Neural progenitor cell (in vitro differentiated cells): Measurements from ENCODE around the gene USP46. TPM values are rescaled to one million over a fixed set of nuclear protein-coding genes. Genes with fewer than 3 reads are reported as not detected.

Source experiments
- DNase-seq: peaks from one replicate; pipeline ENCODE4 v3.0.0-alpha.2; 2016; ENCODE audit warnings: low spot score
- H2AFZ ChIP-seq: fragments of 200-600 bp; sonication (generic); replicated peaks from 2 replicates; pipeline ENCODE4 v1.6.1; 2016; ENCODE audit warnings: antibody characterized with exemption
- H3F3A ChIP-seq: fragments of 200-600 bp; sonication (generic); 2 replicates; pipeline ENCODE4 v1.6.1; 2016; ENCODE audit warnings: antibody characterized with exemption, low read depth
- H3K27ac ChIP-seq: fragments of 200-600 bp; sonication (generic); 2 replicates; pipeline ENCODE4 v1.5.1; 2016; ENCODE audit warnings: mild to moderate bottlenecking
- H3K27me3 ChIP-seq: fragments of 200-600 bp; sonication (generic); 2 replicates; pipeline ENCODE4 v1.6.1; 2016; ENCODE audit warnings: mild to moderate bottlenecking, moderate library complexity
- H3K36me3 ChIP-seq: fragments of 200-600 bp; sonication (generic); 2 replicates; pipeline ENCODE4 v1.5.1; 2016
- H3K4me1 ChIP-seq: fragments of 200-600 bp; sonication (generic); 2 replicates; pipeline ENCODE4 v1.6.1; 2016; ENCODE audit warnings: mixed run types
- H3K4me2 ChIP-seq: fragments of 200-600 bp; sonication (generic); 2 replicates; pipeline ENCODE4 v1.6.1; 2016
- H3K4me3 ChIP-seq: fragments of 200-600 bp; sonication (generic); 2 replicates; pipeline ENCODE4 v1.5.1; 2016
- H3K79me2 ChIP-seq: fragments of 200-600 bp; sonication (generic); 2 replicates; pipeline ENCODE4 v1.6.1; 2016; ENCODE audit warnings: low read depth
- H3K9ac ChIP-seq: fragments of 200-600 bp; sonication (generic); 2 replicates; pipeline ENCODE4 v1.6.1; 2016
- H3K9me3 ChIP-seq: fragments of 200-600 bp; sonication (generic); 2 replicates; pipeline ENCODE4 v1.5.1; 2016; ENCODE audit warnings: low read depth
- H4K20me1 ChIP-seq: fragments of 200-600 bp; sonication (generic); 2 replicates; pipeline ENCODE4 v1.6.1; 2016; ENCODE audit warnings: low read depth
- H3K27ac Mint-ChIP-seq: 3 replicates; pipeline ENCODE4 v1.8.0; 2021; ENCODE audit warnings: mixed read lengths
- H3K27me3 Mint-ChIP-seq: 2 replicates; pipeline ENCODE4 v1.8.0; 2022; ENCODE audit warnings: low read depth, mild to moderate bottlenecking, inconsistent platforms, moderate library complexity, mixed read lengths; ENCODE audit not compliant: insufficient read depth
- H3K36me3 Mint-ChIP-seq: 3 replicates; pipeline ENCODE4 v1.8.0; 2021; ENCODE audit warnings: mixed read lengths
- H3K4me1 Mint-ChIP-seq: 3 replicates; pipeline ENCODE4 v1.8.0; 2021; ENCODE audit warnings: mixed read lengths
- H3K4me3 Mint-ChIP-seq: 3 replicates; pipeline ENCODE4 v1.8.0; 2021; ENCODE audit warnings: mild to moderate bottlenecking, moderate library complexity, mixed read lengths
- H3K9me3 Mint-ChIP-seq: 3 replicates; pipeline ENCODE4 v1.8.0; 2020; ENCODE audit warnings: mixed read lengths
- EZH2 ChIP-seq: fragments of 200-600 bp; sonication (generic); IDR thresholded peaks from 2 replicates; pipeline ENCODE4 v1.6.1; 2017; ENCODE audit warnings: antibody characterized with exemption, mild to moderate bottlenecking, moderate library complexity
- EZH2phosphoT487 ChIP-seq: fragments of 200-600 bp; sonication (generic); IDR thresholded peaks from 2 replicates; pipeline ENCODE4 v1.6.1; 2017; ENCODE audit warnings: antibody characterized with exemption
- total RNA-seq: library from RNA; depleted of rRNA; stranded (reverse); fragments of >200 nt; gene quantifications from 2 replicates; pipeline ENCODE4 v1.2.3, GENCODE V29; 2015; ENCODE audit warnings: low replicate concordance
- TF ChIP-seq, protein P1 (sequence below): fragments of 200-600 bp; sonication (generic); IDR thresholded peaks from 2 replicates; pipeline ENCODE4 v1.5.1; 2017; ENCODE audit warnings: antibody characterized with exemption, mild to moderate bottlenecking

The USP46 gene
- total RNA-seq, 1 donor from 2014 or later = 51.3 TPM

DNA sequence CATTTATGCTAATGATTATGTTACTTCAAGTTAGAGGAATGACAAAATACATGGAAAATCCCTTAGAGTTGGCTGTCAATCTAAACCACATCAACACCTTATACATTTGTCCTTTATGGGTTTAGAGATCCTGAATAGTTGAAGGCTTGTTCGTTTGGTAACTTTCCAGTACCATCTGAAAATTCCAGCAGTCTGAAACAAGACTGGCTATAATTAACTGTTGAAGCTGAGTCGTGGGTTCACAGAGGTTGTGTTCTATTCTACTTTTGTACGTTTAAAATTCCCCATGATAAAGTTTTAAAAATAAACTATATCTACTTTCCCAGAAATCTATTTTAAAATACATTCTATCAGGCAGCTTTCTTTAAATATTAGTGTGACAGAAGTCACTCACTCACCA lies 73.0 kb downstream of the USP46 start:
- H3K4me1 ChIP-seq = peaks cover 3% of the 10 kb centered on the region
- TF ChIP-seq EZH2phosphoT487 (no peak), EZH2 (no peak)
- TF ChIP-seq, protein P1, sequence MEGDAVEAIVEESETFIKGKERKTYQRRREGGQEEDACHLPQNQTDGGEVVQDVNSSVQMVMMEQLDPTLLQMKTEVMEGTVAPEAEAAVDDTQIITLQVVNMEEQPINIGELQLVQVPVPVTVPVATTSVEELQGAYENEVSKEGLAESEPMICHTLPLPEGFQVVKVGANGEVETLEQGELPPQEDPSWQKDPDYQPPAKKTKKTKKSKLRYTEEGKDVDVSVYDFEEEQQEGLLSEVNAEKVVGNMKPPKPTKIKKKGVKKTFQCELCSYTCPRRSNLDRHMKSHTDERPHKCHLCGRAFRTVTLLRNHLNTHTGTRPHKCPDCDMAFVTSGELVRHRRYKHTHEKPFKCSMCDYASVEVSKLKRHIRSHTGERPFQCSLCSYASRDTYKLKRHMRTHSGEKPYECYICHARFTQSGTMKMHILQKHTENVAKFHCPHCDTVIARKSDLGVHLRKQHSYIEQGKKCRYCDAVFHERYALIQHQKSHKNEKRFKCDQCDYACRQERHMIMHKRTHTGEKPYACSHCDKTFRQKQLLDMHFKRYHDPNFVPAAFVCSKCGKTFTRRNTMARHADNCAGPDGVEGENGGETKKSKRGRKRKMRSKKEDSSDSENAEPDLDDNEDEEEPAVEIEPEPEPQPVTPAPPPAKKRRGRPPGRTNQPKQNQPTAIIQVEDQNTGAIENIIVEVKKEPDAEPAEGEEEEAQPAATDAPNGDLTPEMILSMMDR = no peak
- Mint-ChIP-seq H3K27ac (no peak overlapping the region), H3K27me3 (no peaks in the 10 kb centered on the region), H3K9me3 (no peaks in the 10 kb centered on the region), H3K4me1 (no peaks in the 10 kb centered on the region), H3K36me3 (no peaks in the 10 kb centered on the region), H3K4me3 (no peak overlapping the region)
- H3K36me3 ChIP-seq = no peaks in the 10 kb centered on the region
- no peaks in the 10 kb centered on the region for H3K9me3 ChIP-seq
- no peaks in the 10 kb centered on the region for H3K27me3 ChIP-seq
- no peaks in the 10 kb centered on the region for H4K20me1 ChIP-seq
- H3K4me2 ChIP-seq = no peak overlapping the region
- H3K79me2 ChIP-seq = no peaks in the 10 kb centered on the region
- H3F3A ChIP-seq = no peaks in the 10 kb centered on the region
- no peak overlapping the region for H3K27ac ChIP-seq
- no peak overlapping the region for H3K4me3 ChIP-seq
- no peak overlapping the region for H2AFZ ChIP-seq
- no peak overlapping the region for H3K9ac ChIP-seq
- no peak for DNase-seq

DNA sequence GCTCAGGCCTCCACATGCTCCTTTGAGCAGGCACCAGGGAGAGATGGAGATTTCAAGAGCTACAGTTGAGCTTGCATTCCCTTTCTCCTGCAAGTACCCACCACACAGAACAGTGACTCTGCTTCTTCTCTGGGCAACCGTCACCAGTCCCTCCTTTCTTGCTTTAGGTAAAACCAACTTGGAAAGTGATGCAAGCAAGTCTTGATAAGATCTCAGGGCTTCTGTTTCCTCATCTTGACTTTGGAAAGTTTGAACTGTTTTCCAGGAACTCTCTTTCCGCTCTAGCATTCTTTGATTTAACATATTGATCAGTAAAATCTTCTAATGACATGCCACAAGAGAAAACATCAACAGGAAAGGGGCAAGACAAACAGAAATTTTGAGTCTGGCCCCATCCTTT lies 73.7 kb downstream of the USP46 start:
- no peaks in the 10 kb centered on the region for H3K9me3 Mint-ChIP-seq
- H3K36me3 Mint-ChIP-seq = no peaks in the 10 kb centered on the region
- Histone ChIP-seq H3K4me3 (no peak overlapping the region), H4K20me1 (no peaks in the 10 kb centered on the region), H3K9ac (no peak overlapping the region), H3K4me1 (peaks cover 2% of the 10 kb centered on the region), H3K27ac (no peak overlapping the region), H3K79me2 (no peaks in the 10 kb centered on the region), H3F3A (no peaks in the 10 kb centered on the region), H3K4me2 (no peak overlapping the region), H2AFZ (no peak overlapping the region), H3K9me3 (no peaks in the 10 kb centered on the region), H3K27me3 (no peaks in the 10 kb centered on the region), H3K36me3 (no peaks in the 10 kb centered on the region)
- DNase-seq = no peak
- H3K4me3 Mint-ChIP-seq = no peak overlapping the region
- TF ChIP-seq, protein P1 = no peak
- TF ChIP-seq EZH2phosphoT487 = no peak
- no peak for TF ChIP-seq EZH2
- H3K27ac Mint-ChIP-seq = no peak overlapping the region
- H3K4me1 Mint-ChIP-seq = no peaks in the 10 kb centered on the region
- H3K27me3 Mint-ChIP-seq = no peaks in the 10 kb centered on the region

DNA sequence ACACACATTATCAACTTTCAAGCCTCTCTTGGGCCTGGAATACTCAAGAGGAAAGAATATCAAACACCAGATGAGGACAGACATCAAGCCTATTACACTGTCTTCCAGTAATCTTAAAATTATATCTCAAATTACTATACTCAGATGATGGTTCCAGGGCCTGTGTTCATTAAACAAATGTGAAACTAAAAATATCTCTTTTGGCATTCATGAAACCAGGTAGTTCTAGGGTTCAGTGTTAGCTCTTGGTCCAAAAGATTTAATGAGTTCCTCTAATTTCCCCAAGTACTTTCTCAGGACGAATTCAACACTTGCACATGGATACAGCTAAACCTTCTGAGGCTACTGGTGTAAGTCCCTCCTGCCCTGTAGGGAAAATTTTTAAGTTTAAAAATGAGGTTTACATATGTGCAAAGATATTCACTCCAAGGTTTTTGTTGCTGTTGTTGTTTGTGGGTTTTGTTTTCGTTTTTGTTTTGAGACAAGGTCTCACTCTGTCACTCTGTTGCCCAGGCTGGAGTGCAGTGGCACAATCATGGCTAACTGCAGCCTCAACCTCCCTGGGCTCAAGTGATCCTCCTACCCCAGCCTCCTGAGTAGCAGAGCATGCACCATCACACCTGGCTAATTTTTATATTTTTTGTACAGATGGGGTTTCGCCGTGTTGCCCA lies 79.4 kb downstream of the USP46 start:
- no peaks in the 10 kb centered on the region for H3F3A ChIP-seq
- no peak overlapping the region for H3K4me3 ChIP-seq
- H3K9ac ChIP-seq = no peak overlapping the region
- no peak overlapping the region for H2AFZ ChIP-seq
- H4K20me1 ChIP-seq = no peaks in the 10 kb centered on the region
- H3K36me3 Mint-ChIP-seq = no peaks in the 10 kb centered on the region
- H3K79me2 ChIP-seq = no peaks in the 10 kb centered on the region
- no peaks in the 10 kb centered on the region for H3K9me3 Mint-ChIP-seq
- no peaks in the 10 kb centered on the region for H3K36me3 ChIP-seq
- H3K27me3 ChIP-seq = no peaks in the 10 kb centered on the region
- no peak overlapping the region for H3K27ac ChIP-seq
- no peak overlapping the region for H3K4me2 ChIP-seq
- H3K27me3 Mint-ChIP-seq = peaks cover 2% of the 10 kb centered on the region
- no peaks in the 10 kb centered on the region for H3K4me1 Mint-ChIP-seq
- no peaks in the 10 kb centered on the region for H3K4me1 ChIP-seq
- DNase-seq = no peak
- H3K9me3 ChIP-seq = no peaks in the 10 kb centered on the region
- no peak overlapping the region for H3K27ac Mint-ChIP-seq
- TF ChIP-seq EZH2 = no peak
- TF ChIP-seq, protein P1 = no peak
- TF ChIP-seq EZH2phosphoT487 = no peak
- no peak overlapping the region for H3K4me3 Mint-ChIP-seq
